Measurements from ENCODE around the gene TSKU. TPM values are rescaled to one million over a fixed set of nuclear protein-coding genes. Genes with fewer than 3 reads are reported as not detected.

The TSKU gene
- polyA plus RNA-seq, 4 donors: 21.3 to 34.4 (median 26.7) TPM

GRCh38 chr11:76769645-76770586, 13.2 kb upstream of the TSKU start:
- no peak for DNase-seq (ENCODE audit: low read depth in 4 of 4, low spot score in 2 of 4)

- no peak for DNase-seq (ENCODE audit: low read depth in 4 of 4, low spot score in 2 of 4)
Observed at GRCh38 chr11:76770642-76771445, 12.3 kb upstream of the TSKU start.

GRCh38 chr11:76771446-76772099, 11.6 kb upstream of the TSKU start:
- no peak for DNase-seq (ENCODE audit: low read depth in 4 of 4, low spot score in 2 of 4)

GRCh38 chr11:76772100-76772782, 10.9 kb upstream of the TSKU start:
- DNase-seq (ENCODE audit: low read depth in 4 of 4, low spot score in 2 of 4): no peak

- no peak for DNase-seq (ENCODE audit: low read depth in 4 of 4, low spot score in 2 of 4)
Observed at GRCh38 chr11:76772783-76773106, 10.4 kb upstream of the TSKU start.

- DNase-seq (ENCODE audit: low read depth in 4 of 4, low spot score in 2 of 4): no peak
Observed at GRCh38 chr11:76773921-76774361, 9.2 kb upstream of the TSKU start.

DNA sequence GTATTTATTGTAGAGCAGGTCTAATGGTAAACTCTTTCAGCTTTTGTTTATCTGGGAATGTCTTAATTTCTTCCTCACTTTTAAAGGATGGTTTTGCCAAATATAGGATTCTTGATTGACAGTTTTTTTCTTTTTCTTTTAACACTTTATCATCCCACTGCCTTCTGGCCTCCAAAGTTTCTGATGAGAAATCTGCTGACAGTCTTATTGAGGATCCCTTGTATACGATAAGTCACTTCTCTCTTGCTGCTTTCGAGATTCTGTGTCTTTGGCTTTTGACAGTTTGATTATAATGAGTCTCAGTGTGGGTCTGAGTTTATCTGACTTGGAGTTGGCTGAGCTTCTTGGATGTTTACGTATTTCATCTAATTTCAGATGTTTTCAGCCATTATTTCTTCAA, 6.7 kb upstream of the TSKU start:
- DNase-seq (ENCODE audit: low read depth in 4 of 4, low spot score in 2 of 4): no peak

GRCh38 chr11:76777305-76777704, 5.9 kb upstream of the TSKU start:
- DNase-seq (ENCODE audit: low read depth in 4 of 4, low spot score in 2 of 4): no peak

- DNase-seq (ENCODE audit: low read depth in 4 of 4, low spot score in 2 of 4): no peak
Observed at GRCh38 chr11:76777876-76778275, 5.3 kb upstream of the TSKU start.

GRCh38 chr11:76778874-76779273, 4.3 kb upstream of the TSKU start:
- DNase-seq (ENCODE audit: low read depth in 4 of 4, low spot score in 2 of 4): no peak

- no peak for DNase-seq (ENCODE audit: low read depth in 4 of 4, low spot score in 2 of 4)
Observed at GRCh38 chr11:76781046-76781801, 1.9 kb upstream of the TSKU start.

GRCh38 chr11:76781807-76782530, 1.2 kb upstream of the TSKU start:
- no peak for DNase-seq (ENCODE audit: low read depth in 4 of 4, low spot score in 2 of 4)

GRCh38 chr11:76782531-76783293, 444 bp upstream of the TSKU start:
- DNase-seq (ENCODE audit: low read depth in 4 of 4, low spot score in 2 of 4): peak in 3 of 4 donors; percentile 84 to 90 (median 89)

DNA sequence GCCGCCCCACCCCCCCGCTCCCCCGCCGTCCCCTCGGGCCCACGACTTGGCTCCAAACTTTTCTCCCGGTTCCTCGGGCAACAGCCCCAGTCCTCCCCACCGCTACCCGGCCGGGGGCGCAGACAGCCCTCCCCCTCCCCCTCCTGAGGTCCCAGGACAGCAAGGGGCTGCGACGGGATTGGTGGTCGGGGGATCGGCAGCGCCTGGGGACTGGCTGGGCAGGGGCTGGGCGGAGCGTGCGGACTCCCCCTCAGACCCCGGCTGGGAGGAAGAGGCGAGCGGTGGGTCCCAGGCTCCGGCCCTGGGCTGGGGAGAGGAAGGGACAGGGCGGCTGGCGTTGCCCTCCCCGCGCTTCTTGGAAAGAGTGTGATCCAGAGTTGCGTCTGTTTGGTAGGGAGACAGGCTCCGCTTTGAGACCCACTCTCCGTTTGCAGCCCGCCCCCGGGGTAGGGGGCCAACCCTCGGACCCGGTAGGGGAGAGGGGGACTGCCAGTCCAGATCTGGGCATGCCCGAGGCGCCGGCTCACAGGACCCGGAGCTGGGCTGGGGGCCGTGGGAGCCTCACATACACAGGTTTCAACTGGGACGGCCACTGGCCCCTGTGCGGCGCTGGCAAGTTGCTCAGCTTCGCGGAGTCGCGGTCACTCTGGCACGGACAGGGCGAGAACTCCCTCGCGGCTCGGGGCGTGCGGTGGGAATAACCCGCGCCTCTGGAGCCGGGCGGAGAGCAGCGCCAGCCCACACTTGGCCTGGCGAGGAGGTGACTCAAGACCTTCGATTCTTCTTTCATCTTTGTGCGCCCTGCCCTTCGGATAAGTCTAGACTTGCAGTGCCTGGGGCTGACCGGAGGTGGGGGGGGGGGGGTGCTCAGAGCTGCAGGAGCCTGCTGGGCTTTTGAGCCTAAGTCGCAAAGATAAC, 999 bp downstream of the TSKU start:
- peak in 3 of 4 donors; percentile 60 to 84 (median 77) for DNase-seq (ENCODE audit: low read depth in 4 of 4, low spot score in 2 of 4)

DNA sequence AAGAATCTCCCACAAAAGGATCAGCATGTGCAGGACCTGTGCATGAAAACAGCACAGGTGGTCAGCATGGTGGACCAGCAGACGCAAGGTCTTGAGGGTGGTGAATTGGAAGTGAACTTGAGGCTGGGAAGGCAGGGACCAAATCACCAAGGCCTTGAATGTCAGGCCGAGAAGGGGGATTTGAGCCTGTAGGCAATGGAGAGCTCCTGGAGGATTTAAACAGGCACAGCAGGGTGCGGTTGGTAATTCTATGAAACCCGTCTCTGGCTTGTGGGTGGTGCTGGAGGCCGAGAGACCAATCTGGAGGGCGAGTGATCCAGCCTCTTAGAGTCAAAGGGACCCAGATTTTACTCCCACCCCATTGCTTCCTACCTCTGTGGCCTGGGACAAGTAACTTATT, 2.4 kb downstream of the TSKU start:
- no peak for DNase-seq (ENCODE audit: low read depth in 4 of 4, low spot score in 2 of 4)

- DNase-seq (ENCODE audit: low read depth in 4 of 4, low spot score in 2 of 4): no peak
Observed at GRCh38 chr11:76786016-76786415, 2.9 kb downstream of the TSKU start.

DNA sequence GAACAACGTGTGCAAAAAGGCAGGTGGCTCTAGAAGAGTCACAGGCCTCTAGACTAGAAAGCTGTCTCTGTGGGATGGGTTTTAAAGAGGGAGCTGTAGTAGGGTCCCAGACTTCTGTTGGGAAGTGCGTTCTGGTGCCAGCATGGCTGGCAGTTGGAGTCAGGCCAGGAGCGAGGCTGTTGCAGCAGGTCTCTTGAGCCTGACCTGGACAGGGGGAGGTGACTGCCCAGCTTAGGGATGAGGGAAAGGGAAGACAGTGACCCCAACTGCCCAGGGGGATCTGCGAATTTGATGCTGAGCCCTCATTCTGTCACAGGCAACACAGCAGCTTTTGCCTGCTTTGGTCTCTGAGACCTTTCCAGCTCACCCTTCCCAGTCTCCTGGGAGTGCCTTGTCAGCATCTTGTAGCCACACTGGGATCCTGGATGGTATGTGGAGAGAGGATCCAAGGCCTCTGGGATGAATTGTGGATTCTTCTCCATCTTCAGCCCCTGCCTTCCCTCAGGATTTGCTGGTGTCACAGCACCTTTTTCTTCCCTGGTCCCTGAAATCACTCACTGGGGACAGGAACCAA, 3.4 kb downstream of the TSKU start:
- no peak for DNase-seq (ENCODE audit: low read depth in 4 of 4, low spot score in 2 of 4)

All from left renal cortex interstitium (tissue), 4 donors.